Measurements from ENCODE around the gene DMBT1. TPM values are rescaled to one million over a fixed set of nuclear protein-coding genes. Genes with fewer than 3 reads are reported as not detected.

Gene DMBT1
- total and polyA plus RNA-seq, 2 donors: 0.48 to 4.8 TPM

DNA sequence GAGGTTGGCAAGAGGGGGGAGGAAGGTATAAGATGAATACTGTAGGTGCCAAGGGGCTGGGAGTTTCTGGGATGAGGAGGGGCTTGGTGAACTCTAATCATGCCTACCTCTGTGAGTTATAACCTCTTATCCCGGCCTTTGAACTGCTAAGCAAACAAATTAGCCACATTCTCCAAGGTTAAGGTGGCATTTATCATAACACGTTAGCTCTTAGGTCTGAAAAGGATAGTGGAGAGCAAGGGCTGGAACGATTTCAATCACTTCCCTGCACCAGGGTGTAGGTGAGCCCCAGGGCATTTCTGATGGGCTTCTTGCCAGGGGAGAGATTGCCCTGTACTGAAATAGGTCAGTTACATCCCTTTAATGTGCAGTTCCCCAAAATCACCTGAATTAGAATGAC is 28.6 kb upstream of the DMBT1 start:
- Histone ChIP-seq H3K36me3 (ENCODE audit: insufficient read depth) (no peaks in the 10 kb centered on the region), H3K27ac (ENCODE audit: low read depth) (no peak overlapping the region), H3K4me3 (ENCODE audit: low read depth, low read length) (no peak overlapping the region), H3K4me1 (ENCODE audit: insufficient read depth) (no peaks in the 10 kb centered on the region)
- 62% methylated on average over 3 of the region's 3 CpGs for WGBS
- DNase-seq (ENCODE audit: extremely low spot score): no peak

DNA sequence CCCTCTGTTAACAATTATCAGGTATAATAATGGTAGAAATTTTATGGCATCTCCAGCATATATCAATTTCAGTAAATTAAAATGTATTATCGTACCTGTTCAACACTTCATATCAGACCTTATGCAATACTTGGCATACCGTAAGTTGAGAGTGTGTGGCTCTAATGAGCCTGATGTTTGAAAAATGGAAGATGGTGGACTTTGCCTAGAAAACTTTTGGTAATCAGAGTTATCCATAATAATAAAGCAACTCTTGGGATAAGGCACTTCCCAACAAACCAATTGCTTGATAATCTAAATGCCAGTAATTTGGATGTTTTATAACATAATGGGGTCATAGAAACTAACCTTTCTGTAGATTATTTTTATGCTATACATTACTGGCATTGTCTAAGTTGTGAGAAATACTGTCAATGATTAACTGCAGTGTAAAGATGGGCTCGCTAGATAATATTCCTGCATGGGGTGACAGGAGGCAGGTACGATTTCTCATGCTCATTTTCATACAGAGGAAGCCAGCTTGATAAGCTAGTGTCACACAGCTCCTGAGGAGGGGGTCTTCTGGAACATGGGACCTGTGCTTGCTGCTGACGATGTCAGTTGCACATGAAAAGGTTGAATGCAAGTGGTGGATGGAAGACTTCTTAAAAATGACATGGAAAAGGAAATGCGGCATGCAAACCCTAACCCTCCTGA is 27.8 kb upstream of the DMBT1 start:
- WGBS: 87% methylated on average over 6 of the region's 6 CpGs
- no peak for DNase-seq (ENCODE audit: extremely low spot score)

DNA sequence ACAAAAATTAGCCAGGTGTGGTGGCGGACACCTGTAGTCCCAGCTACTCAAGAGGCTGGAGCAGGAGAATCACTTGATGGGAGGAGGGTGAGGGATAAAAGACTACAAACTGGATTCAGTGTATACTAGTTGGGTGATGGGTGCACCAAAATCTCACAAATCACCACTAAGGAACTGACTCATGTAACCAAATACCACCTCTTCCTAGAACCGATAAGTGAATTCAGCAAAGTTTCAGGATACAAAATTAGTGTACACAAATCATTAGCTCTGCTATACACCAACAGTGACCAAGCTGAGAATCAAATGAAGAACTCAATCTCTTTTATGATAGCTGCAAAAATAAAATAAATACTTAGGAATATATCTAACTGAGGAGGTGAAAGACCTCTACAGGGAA is 23.0 kb upstream of the DMBT1 start:
- WGBS: 95% methylated on average over 2 of the region's 2 CpGs

More for the DNA sequence above, 27.8 kb upstream of the DMBT1 start:
- H3K36me3 ChIP-seq (ENCODE audit: insufficient read depth): no peaks in the 10 kb centered on the region
- H3K4me1 ChIP-seq (ENCODE audit: insufficient read depth): no peaks in the 10 kb centered on the region
- no peak overlapping the region for H3K4me3 ChIP-seq (ENCODE audit: low read depth, low read length)
- H3K27ac ChIP-seq (ENCODE audit: low read depth): no peak overlapping the region

GRCh38 chr10:122541541-122542002 is 19.0 kb upstream of the DMBT1 start:
- H3K27ac ChIP-seq (ENCODE audit: low read depth): no peak overlapping the region
- no peaks in the 10 kb centered on the region for H3K36me3 ChIP-seq (ENCODE audit: insufficient read depth)
- no peaks in the 10 kb centered on the region for H3K4me1 ChIP-seq (ENCODE audit: insufficient read depth)
- WGBS: 55% methylated on average over 4 of the region's 4 CpGs
- DNase-seq (ENCODE audit: extremely low spot score): no peak
- no peak overlapping the region for H3K4me3 ChIP-seq (ENCODE audit: low read depth, low read length)

More for the DNA sequence above, 23.0 kb upstream of the DMBT1 start:
- no peak overlapping the region for H3K4me3 ChIP-seq (ENCODE audit: low read depth, low read length)
- DNase-seq (ENCODE audit: extremely low spot score): no peak
- no peaks in the 10 kb centered on the region for H3K36me3 ChIP-seq (ENCODE audit: insufficient read depth)
- no peaks in the 10 kb centered on the region for H3K4me1 ChIP-seq (ENCODE audit: insufficient read depth)
- no peak overlapping the region for H3K27ac ChIP-seq (ENCODE audit: low read depth)

DNA sequence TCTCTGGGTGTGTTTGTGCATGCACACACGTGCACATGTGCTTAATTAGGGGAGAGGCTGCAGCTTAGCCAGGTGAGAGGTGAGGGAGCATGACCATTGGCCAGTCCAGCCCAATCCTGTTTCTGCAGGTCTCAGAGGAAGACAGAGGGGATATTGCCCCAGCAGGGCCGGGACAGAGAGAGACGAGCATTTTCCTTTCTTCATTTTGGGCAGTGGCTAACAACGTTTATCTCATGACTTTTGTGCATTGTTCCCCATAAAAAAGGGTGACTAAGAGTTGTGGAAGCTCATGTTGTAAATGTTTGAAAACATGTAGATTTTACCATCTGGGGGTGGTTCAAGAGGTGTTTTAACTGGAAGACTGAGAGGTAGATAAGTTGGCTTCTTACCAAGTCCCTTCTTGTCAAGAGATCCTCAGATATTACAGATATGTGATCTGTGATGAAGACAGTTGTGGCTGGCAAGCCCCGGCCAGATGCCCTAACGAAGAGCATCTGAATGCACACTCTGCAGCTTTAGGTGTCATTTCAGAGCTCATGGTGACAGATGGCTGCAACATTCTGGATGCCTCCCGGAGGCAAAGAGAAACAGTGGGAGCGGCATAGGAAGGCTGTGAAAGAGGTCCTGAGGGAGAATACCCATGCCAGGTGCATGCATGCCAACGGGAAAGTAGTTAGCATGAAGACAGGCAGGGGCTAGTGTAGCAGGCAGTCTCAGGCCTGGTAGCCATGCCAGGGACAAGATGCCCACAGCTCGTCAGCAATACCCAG is 16.7 kb upstream of the DMBT1 start:
- WGBS: 74% methylated on average over 10 of the region's 10 CpGs
- no peak overlapping the region for H3K27ac ChIP-seq (ENCODE audit: low read depth)

GRCh38 chr10:122544493-122544892 is 16.1 kb upstream of the DMBT1 start:
- 94% methylated on average over 8 of the region's 8 CpGs for WGBS
- Histone ChIP-seq H3K4me3 (ENCODE audit: low read depth, low read length) (no peak overlapping the region), H3K36me3 (ENCODE audit: insufficient read depth) (no peaks in the 10 kb centered on the region), H3K4me1 (ENCODE audit: insufficient read depth) (no peaks in the 10 kb centered on the region), H3K27ac (ENCODE audit: low read depth) (no peak overlapping the region)
- DNase-seq (ENCODE audit: extremely low spot score): no peak

More for the DNA sequence above, 16.7 kb upstream of the DMBT1 start:
- peak; percentile 25 for DNase-seq (ENCODE audit: extremely low spot score)
- no peaks in the 10 kb centered on the region for H3K4me1 ChIP-seq (ENCODE audit: insufficient read depth)
- H3K36me3 ChIP-seq (ENCODE audit: insufficient read depth): no peaks in the 10 kb centered on the region
- no peak overlapping the region for H3K4me3 ChIP-seq (ENCODE audit: low read depth, low read length)

GRCh38 chr10:122546242-122546641 is 14.3 kb upstream of the DMBT1 start:
- Histone ChIP-seq H3K4me1 (ENCODE audit: insufficient read depth) (no peaks in the 10 kb centered on the region), H3K4me3 (ENCODE audit: low read depth, low read length) (no peak overlapping the region), H3K27ac (ENCODE audit: low read depth) (no peak overlapping the region), H3K36me3 (ENCODE audit: insufficient read depth) (no peaks in the 10 kb centered on the region)
- WGBS: 92% methylated on average over 8 of the region's 8 CpGs
- DNase-seq (ENCODE audit: extremely low spot score): no peak

DNA sequence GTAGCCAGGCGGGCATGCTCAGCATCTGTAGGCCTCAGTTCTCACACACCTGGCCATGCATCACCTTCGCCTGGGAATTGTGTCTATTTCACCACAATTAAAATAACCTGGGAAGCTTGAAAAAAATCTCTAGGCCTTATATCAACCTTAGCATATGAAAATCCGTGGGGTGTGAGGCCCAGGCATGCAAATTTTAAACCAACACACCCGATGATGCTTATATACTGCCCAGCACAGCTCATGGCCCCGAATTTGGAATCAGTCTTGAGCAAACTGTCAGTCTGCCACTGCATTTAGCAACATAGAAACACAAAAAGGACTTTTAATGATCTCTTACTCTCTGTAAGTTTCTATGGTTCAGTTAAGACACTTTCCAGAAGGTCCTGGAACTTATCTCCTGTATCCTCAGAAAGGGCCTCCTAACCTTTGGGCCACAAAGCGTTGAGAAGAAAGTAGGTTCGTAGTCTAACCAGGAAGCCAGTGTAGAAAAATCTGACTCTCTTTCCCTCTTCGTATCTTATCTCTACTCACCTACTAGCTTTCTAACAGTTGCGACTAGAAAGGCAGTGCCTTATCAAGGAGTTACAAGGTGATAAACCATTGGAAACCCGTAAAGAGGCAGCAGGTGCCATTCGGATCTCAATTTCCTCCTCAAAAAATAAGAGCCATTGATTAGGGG is 12.0 kb upstream of the DMBT1 start:
- WGBS: 80% methylated on average over 11 of the region's 11 CpGs
- Histone ChIP-seq H3K36me3 (ENCODE audit: insufficient read depth) (no peaks in the 10 kb centered on the region), H3K27ac (ENCODE audit: low read depth) (no peak overlapping the region), H3K4me3 (ENCODE audit: low read depth, low read length) (no peak overlapping the region), H3K4me1 (ENCODE audit: insufficient read depth) (no peaks in the 10 kb centered on the region)
- no peak for DNase-seq (ENCODE audit: extremely low spot score)

DNA sequence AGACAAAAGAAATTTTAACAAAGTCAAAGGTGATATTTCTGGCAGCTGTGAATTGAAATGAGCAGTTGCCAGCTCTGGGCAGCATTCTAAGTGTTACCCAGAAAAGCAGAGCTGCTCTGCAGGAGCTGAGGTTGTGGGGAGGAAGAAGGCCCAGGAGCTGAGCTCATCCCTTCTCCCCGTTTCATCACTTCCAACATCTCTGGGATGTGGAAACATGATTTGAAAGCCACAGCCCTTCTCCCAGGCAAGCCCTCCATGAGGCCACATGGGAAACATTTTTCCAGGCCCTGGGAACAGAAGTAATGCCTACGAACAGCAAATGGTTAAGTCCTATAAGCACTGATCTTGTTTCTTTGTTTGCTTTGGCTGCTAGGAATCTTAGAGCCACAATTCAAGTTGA is 10.9 kb upstream of the DMBT1 start:
- Histone ChIP-seq H3K27ac (ENCODE audit: low read depth) (no peak overlapping the region), H3K36me3 (ENCODE audit: insufficient read depth) (no peaks in the 10 kb centered on the region), H3K4me3 (ENCODE audit: low read depth, low read length) (no peak overlapping the region), H3K4me1 (ENCODE audit: insufficient read depth) (no peaks in the 10 kb centered on the region)
- WGBS: 95% methylated on average over 2 of the region's 2 CpGs
- DNase-seq (ENCODE audit: extremely low spot score): no peak

DNA sequence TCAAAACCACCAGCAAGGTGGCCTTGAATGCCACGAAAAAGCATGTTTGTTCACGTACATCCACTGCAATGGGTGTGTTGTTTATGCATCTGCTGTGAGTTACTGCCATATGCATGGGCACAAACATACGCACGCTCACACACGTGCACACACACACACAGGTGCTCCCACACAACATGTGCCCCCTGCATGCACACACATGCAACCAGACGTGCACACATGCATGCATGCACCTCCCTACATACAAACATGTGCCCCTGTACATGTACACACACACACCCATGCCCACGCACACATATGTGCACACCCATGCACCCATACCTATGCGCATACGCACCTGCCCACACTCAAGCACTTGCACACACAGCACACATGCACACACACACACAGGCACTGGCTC is 10.1 kb upstream of the DMBT1 start:
- H3K27ac ChIP-seq (ENCODE audit: low read depth): no peak overlapping the region
- WGBS: 94% methylated on average over 9 of the region's 9 CpGs
- no peaks in the 10 kb centered on the region for H3K36me3 ChIP-seq (ENCODE audit: insufficient read depth)
- no peaks in the 10 kb centered on the region for H3K4me1 ChIP-seq (ENCODE audit: insufficient read depth)
- no peak for DNase-seq (ENCODE audit: extremely low spot score)
- H3K4me3 ChIP-seq (ENCODE audit: low read depth, low read length): no peak overlapping the region

GRCh38 chr10:122550983-122551382 is 9.6 kb upstream of the DMBT1 start:
- Histone ChIP-seq H3K27ac (ENCODE audit: low read depth) (no peak overlapping the region), H3K4me1 (ENCODE audit: insufficient read depth) (no peaks in the 10 kb centered on the region), H3K36me3 (ENCODE audit: insufficient read depth) (no peaks in the 10 kb centered on the region), H3K4me3 (ENCODE audit: low read depth, low read length) (no peak overlapping the region)
- DNase-seq (ENCODE audit: extremely low spot score): no peak
- WGBS: 54% methylated on average over 3 of the region's 3 CpGs

- Histone ChIP-seq H3K27ac (ENCODE audit: low read depth) (no peak overlapping the region), H3K4me1 (ENCODE audit: insufficient read depth) (no peaks in the 10 kb centered on the region), H3K4me3 (ENCODE audit: low read depth, low read length) (no peak overlapping the region), H3K36me3 (ENCODE audit: insufficient read depth) (no peaks in the 10 kb centered on the region)
- 54% methylated on average over 9 of the region's 9 CpGs for WGBS
- DNase-seq (ENCODE audit: extremely low spot score): no peak
These were observed 9.1 kb upstream of the DMBT1 start for GRCh38 chr10:122551450-122551849.

GRCh38 chr10:122553341-122553740 is 7.2 kb upstream of the DMBT1 start:
- Histone ChIP-seq H3K36me3 (ENCODE audit: insufficient read depth) (no peaks in the 10 kb centered on the region), H3K27ac (ENCODE audit: low read depth) (no peak overlapping the region), H3K4me1 (ENCODE audit: insufficient read depth) (no peaks in the 10 kb centered on the region), H3K4me3 (ENCODE audit: low read depth, low read length) (no peak overlapping the region)
- 92% methylated on average over 6 of the region's 6 CpGs for WGBS
- no peak for DNase-seq (ENCODE audit: extremely low spot score)

Data from urinary bladder (tissue), 4 donors.